Measurements from ENCODE around the gene METTL1. TPM values are rescaled to one million over a fixed set of nuclear protein-coding genes. Genes with fewer than 3 reads are reported as not detected.

METTL1 gene
- total and polyA plus RNA-seq, 11 donors = 0.95 to 28.5 (median 7.9) TPM

- Histone ChIP-seq H3K27ac (no peak overlapping the region), H3K27me3 (peaks cover 9 to 45% (median 37%) of the 10 kb centered on the region in 9 donors), H3K36me3 (peaks cover 0 to 24% (median 4%) of the 10 kb centered on the region in 9 donors), H3K4me3 (no peak overlapping the region), H3K4me1 (peaks cover 10 to 46% (median 34%) of the 10 kb centered on the region in 12 donors), H3K9me3 (no peaks in the 10 kb centered on the region)
- DNase-seq (no peak), ATAC-seq (no peak)
- intact Hi-C loops (cut with DNase I) = no loop called here
- no peak for TF ChIP-seq POLR2A (IDR thresholded peaks at IDR 0.05)
- TF ChIP-seq CTCF (IDR thresholded peaks at IDR 0.05) = no peak
Observed at GRCh38 chr12:57767305-57767698, 4.6 kb downstream of the METTL1 start.

- no peak within 1 kb of the TSS for H3K27ac ChIP-seq
- H3K4me1 ChIP-seq = peaks cover 10 to 46% (median 34%) of the 10 kb centered on the region in 12 donors
- H3K36me3 ChIP-seq = peaks cover 0 to 24% (median 4%) of the 10 kb centered on the region in 9 donors
- whole genome bisulfite sequencing, 4 donors = 2 to 6% (median 5%) methylated on average over 31 to 38 of the region's 38 CpGs
- no peak for DNase-seq
- TF ChIP-seq POLR2A (IDR thresholded peaks at IDR 0.05) = no peak
- TF ChIP-seq CTCF (IDR thresholded peaks at IDR 0.05) = no peak
- peak; percentile 11 to 28 (median 14) for ATAC-seq
- peaks cover 9 to 47% (median 37%) of the 10 kb centered on the region in 9 donors for H3K27me3 ChIP-seq
- no peaks in the 10 kb centered on the region for H3K9me3 ChIP-seq
- H3K4me3 ChIP-seq = peak within 1 kb of the TSS in 10 of 12 donors; percentile 12 to 61 (median 40)
- intact Hi-C loops (cut with DNase I) = no loop called here
Observed at GRCh38 chr12:57766464-57767304, 5.2 kb downstream of the METTL1 start, which contains the start of gene CYP27B1. CYP27B1 (minus strand) TSS chr12:57767078; CDS start chr12:57767041, 37 bp downstream.

GRCh38 chr12:57765698-57766463, 6.0 kb downstream of the METTL1 start:
- intact Hi-C loops (cut with DNase I) = no loop called here
- H3K27ac ChIP-seq = no peak overlapping the region
- peaks cover 10 to 39% (median 27%) of the 10 kb centered on the region in 12 donors for H3K4me1 ChIP-seq
- H3K9me3 ChIP-seq = no peaks in the 10 kb centered on the region
- no peak for TF ChIP-seq CTCF (IDR thresholded peaks at IDR 0.05)
- no peak for TF ChIP-seq POLR2A (IDR thresholded peaks at IDR 0.05)
- H3K27me3 ChIP-seq = peaks cover 9 to 47% (median 37%) of the 10 kb centered on the region in 9 donors
- H3K36me3 ChIP-seq = peaks cover 0 to 24% (median 4%) of the 10 kb centered on the region in 9 donors
- WGBS, 4 donors = 3 to 7% (median 4%) methylated on average over 35 to 40 of the region's 40 CpGs
- no peak for DNase-seq
- ATAC-seq = peak in 2 of 4 donors; percentile 10
- H3K4me3 ChIP-seq = peak overlapping the region in 10 of 12 donors; percentile 12 to 61 (median 40)

All from heart left ventricle (tissue), 16 donors.